ENCODE measurements around the gene LSMEM2.

The LSMEM2 gene

GRCh38 chr3:50299638-50299928 is 20.7 kb downstream of the LSMEM2 start:
- Histone ChIP-seq H3K4me3 (ENCODE audit: low read depth, low read length) (peak overlapping the region; percentile 86), H3K27me3 (ENCODE audit: insufficient read depth, low read depth, severe bottlenecking) (no peaks in the 10 kb centered on the region), H3K9me3 (ENCODE audit: severe bottlenecking) (no peaks in the 10 kb centered on the region), H3K27ac (peak overlapping the region; percentile 73), H3K36me3 (no peaks in the 10 kb centered on the region)
- DNase-seq, result no peak
- TF ChIP-seq CTCF (IDR thresholded peaks at IDR 0.05; ENCODE audit: low read depth, low read length), result no peak

GRCh38 chr3:50299929-50300680 is 21.2 kb downstream of the LSMEM2 start:
- peak overlapping the region; percentile 73 for H3K27ac ChIP-seq
- H3K4me3 ChIP-seq (ENCODE audit: low read depth, low read length), result peak overlapping the region; percentile 86
- H3K27me3 ChIP-seq (ENCODE audit: insufficient read depth, low read depth, severe bottlenecking), result no peaks in the 10 kb centered on the region
- H3K36me3 ChIP-seq, result no peaks in the 10 kb centered on the region
- no peak for DNase-seq
- H3K9me3 ChIP-seq (ENCODE audit: severe bottlenecking), result no peaks in the 10 kb centered on the region
- TF ChIP-seq CTCF (IDR thresholded peaks at IDR 0.05; ENCODE audit: low read depth, low read length), result no peak

- Histone ChIP-seq H3K27ac (no peak overlapping the region), H3K4me3 (ENCODE audit: low read depth, low read length) (no peak overlapping the region)
- no peak for DNase-seq
These were observed 21.9 kb downstream of the LSMEM2 start for GRCh38 chr3:50300681-50301254.

GRCh38 chr3:50302095-50303012 is 23.5 kb downstream of the LSMEM2 start:
- TF ChIP-seq CTCF (IDR thresholded peaks at IDR 0.05; ENCODE audit: low read depth, low read length), result no peak

More at GRCh38 chr3:50300681-50301254, 21.9 kb downstream of the LSMEM2 start:
- TF ChIP-seq CTCF (IDR thresholded peaks at IDR 0.05; ENCODE audit: low read depth, low read length), result no peak
- Histone ChIP-seq H3K9me3 (ENCODE audit: severe bottlenecking) (no peaks in the 10 kb centered on the region), H3K36me3 (no peaks in the 10 kb centered on the region), H3K27me3 (ENCODE audit: insufficient read depth, low read depth, severe bottlenecking) (no peaks in the 10 kb centered on the region)

GRCh38 chr3:50303013-50303815 is 24.3 kb downstream of the LSMEM2 start, which contains the start of gene HYAL1:
HYAL1 (minus strand) TSS chr3:50303574; CDS start chr3:50302956, 618 bp downstream.
- no peaks in the 10 kb centered on the region for H3K27me3 ChIP-seq (ENCODE audit: insufficient read depth, low read depth, severe bottlenecking)
- peak within 1 kb of the TSS; percentile 80 for H3K27ac ChIP-seq
- DNase-seq, result peak; percentile 94
- no peaks in the 10 kb centered on the region for H3K36me3 ChIP-seq
- H3K4me3 ChIP-seq (ENCODE audit: low read depth, low read length), result peak within 1 kb of the TSS; percentile 35
- TF ChIP-seq CTCF (IDR thresholded peaks at IDR 0.05; ENCODE audit: low read depth, low read length), result peak; percentile 56
- peaks cover 7% of the 10 kb centered on the region for H3K9me3 ChIP-seq (ENCODE audit: severe bottlenecking)

More at GRCh38 chr3:50302095-50303012, 23.5 kb downstream of the LSMEM2 start:
- no peaks in the 10 kb centered on the region for H3K27me3 ChIP-seq (ENCODE audit: insufficient read depth, low read depth, severe bottlenecking)
- H3K9me3 ChIP-seq (ENCODE audit: severe bottlenecking), result peaks cover 3% of the 10 kb centered on the region
- DNase-seq, result no peak
- 0 out of 2 replicates have a peak overlapping the region, but pooled peaks have one; percentile 35 for H3K4me3 ChIP-seq (ENCODE audit: low read depth, low read length)
- peak overlapping the region; percentile 80 for H3K27ac ChIP-seq
- no peaks in the 10 kb centered on the region for H3K36me3 ChIP-seq

All from WERI-Rb-1 (cell line).